ENCODE measurements around the gene BLOC1S2. TPM values are rescaled to one million over a fixed set of nuclear protein-coding genes. Genes with fewer than 3 reads are reported as not detected.
A peak's percentile ranks its signal among the peaks of the same experiment; 100 is the strongest.
"Not testable (repeated sequence)": the region's sequence is repeated elsewhere in the genome, so short reads cannot be mapped to it uniquely, and the experiment has no call there.

BLOC1S2 gene
- total RNA-seq, 1 donor from 2014 or later: 57.9 TPM

- no peak for ATAC-seq
Measured at GRCh38 chr10:100289641-100290040, 3.2 kb upstream of the BLOC1S2 start.

GRCh38 chr10:100288196-100288595 lies 1.7 kb upstream of the BLOC1S2 start:
- ATAC-seq: no peak

- peak; percentile 48 for ATAC-seq
Measured at GRCh38 chr10:100287756-100288155, 1.3 kb upstream of the BLOC1S2 start.

- not testable (repeated sequence) for ATAC-seq
Measured at GRCh38 chr10:100285326-100285725, 1.2 kb downstream of the BLOC1S2 start.

GRCh38 chr10:100282907-100283306 lies 3.6 kb downstream of the BLOC1S2 start:
- ATAC-seq: no peak

- not testable (repeated sequence) for ATAC-seq
Measured at GRCh38 chr10:100276971-100277370, 9.5 kb downstream of the BLOC1S2 start.

- ATAC-seq: peak; percentile 92
Measured at GRCh38 chr10:100267239-100268104, 19.0 kb downstream of the BLOC1S2 start, which contains the start of gene CWF19L1. Gene CWF19L1 (minus strand): TSS chr10:100267638. CDS start chr10:100267593, 45 bp downstream.

GRCh38 chr10:100265821-100266485 lies 20.5 kb downstream of the BLOC1S2 start:
- ATAC-seq: no peak

GRCh38 chr10:100254191-100254590 lies 32.3 kb downstream of the BLOC1S2 start:
- no peak for ATAC-seq

- no peak for ATAC-seq
Measured at GRCh38 chr10:100253041-100253440, 33.4 kb downstream of the BLOC1S2 start.

GRCh38 chr10:100248820-100249219 lies 37.7 kb downstream of the BLOC1S2 start:
- no peak for ATAC-seq

- ATAC-seq: no peak
Measured at GRCh38 chr10:100245484-100246220, 40.8 kb downstream of the BLOC1S2 start.

- no peak for ATAC-seq
Measured at GRCh38 chr10:100239851-100240250, 46.6 kb downstream of the BLOC1S2 start.

GRCh38 chr10:100238429-100238828 lies 48.1 kb downstream of the BLOC1S2 start:
- ATAC-seq: no peak

- ATAC-seq: no peak
Measured at GRCh38 chr10:100232101-100232500, 54.4 kb downstream of the BLOC1S2 start.

- no peak for ATAC-seq
Measured at GRCh38 chr10:100229819-100230422, 56.6 kb downstream of the BLOC1S2 start.

- no peak for ATAC-seq
Measured at GRCh38 chr10:100223879-100224278, 62.6 kb downstream of the BLOC1S2 start.

Other genes with a start within 250 kb of the BLOC1S2 start
- gene CPN1, start 204.8 kb downstream of the BLOC1S2 start, total RNA-seq: not detected
- gene ERLIN1, start 100.7 kb downstream of the BLOC1S2 start, total RNA-seq: 29.5 TPM
- gene CHUK, start 57.1 kb downstream of the BLOC1S2 start, total RNA-seq: 9.7 TPM
- gene CWF19L1, start 19.0 kb downstream of the BLOC1S2 start, total RNA-seq: 16.5 TPM
- gene PKD2L1, start 43.5 kb upstream of the BLOC1S2 start, total RNA-seq: not detected
- gene SCD, start 60.6 kb upstream of the BLOC1S2 start, total RNA-seq: 297 TPM
- gene WNT8B, start 176.3 kb upstream of the BLOC1S2 start, total RNA-seq: not detected
- 3.2 TPM for gene SEC31B, start 233.2 kb upstream of the BLOC1S2 start, total RNA-seq
- 144 TPM for gene NDUFB8, start 243.2 kb upstream of the BLOC1S2 start, total RNA-seq
- 24.5 TPM for gene HIF1AN, start 249.3 kb upstream of the BLOC1S2 start, total RNA-seq